GM18907 (cell line): ENCODE data around the gene OR2T11.
A peak's percentile ranks its signal among the peaks of the same experiment; 100 is the strongest.
"Not testable (repeated sequence)": the region's sequence is repeated elsewhere in the genome, so short reads cannot be mapped to it uniquely, and the experiment has no call there.

ENCODE experiments used
- ATAC-seq: cut with Tn5 transposase; IDR thresholded peaks from one replicate; pipeline ENCODE4 v1.9.1; 2021; ENCODE audit warnings: mild to moderate bottlenecking, moderate library complexity; ENCODE audit not compliant: unreplicated experiment

The OR2T11 gene

GRCh38 chr1:248621770-248622169 lies 13.1 kb downstream of the OR2T11 start:
- no peak for ATAC-seq

- ATAC-seq, result no peak
Measured at GRCh38 chr1:248618878-248619277, 16.0 kb downstream of the OR2T11 start.

GRCh38 chr1:248618119-248618518 lies 16.8 kb downstream of the OR2T11 start:
- ATAC-seq, result no peak

GRCh38 chr1:248613742-248614141 lies 21.1 kb downstream of the OR2T11 start:
- ATAC-seq, result no peak

- ATAC-seq, result no peak
Measured at GRCh38 chr1:248611883-248612414, 22.9 kb downstream of the OR2T11 start.

GRCh38 chr1:248610301-248610700 lies 24.6 kb downstream of the OR2T11 start:
- ATAC-seq, result no peak

- no peak for ATAC-seq
Measured at GRCh38 chr1:248599396-248599795, 35.5 kb downstream of the OR2T11 start.

- no peak for ATAC-seq
Measured at GRCh38 chr1:248597589-248597988, 37.3 kb downstream of the OR2T11 start, which contains the start of gene OR2T10. TSS of gene OR2T10 (minus strand) at chr1:248597700. CDS start at chr1:248593768, 3,932 bp downstream.

GRCh38 chr1:248596615-248597014 lies 38.3 kb downstream of the OR2T11 start:
- ATAC-seq, result peak; percentile 56

- ATAC-seq, result no peak
Measured at GRCh38 chr1:248593226-248593625, 41.7 kb downstream of the OR2T11 start.

- no peak for ATAC-seq
Measured at GRCh38 chr1:248592655-248593054, 42.2 kb downstream of the OR2T11 start.

- no peak for ATAC-seq
Measured at GRCh38 chr1:248590055-248590454, 44.8 kb downstream of the OR2T11 start.

- ATAC-seq, result no peak
Measured at GRCh38 chr1:248589334-248589733, 45.6 kb downstream of the OR2T11 start.

GRCh38 chr1:248585266-248585665 lies 49.6 kb downstream of the OR2T11 start:
- no peak for ATAC-seq

GRCh38 chr1:248576260-248576980 lies 58.5 kb downstream of the OR2T11 start:
- no peak for ATAC-seq

- not testable (repeated sequence) for ATAC-seq
Measured at GRCh38 chr1:248574657-248575056, 60.2 kb downstream of the OR2T11 start, which contains the start of gene OR2T34. TSS of gene OR2T34 (minus strand) at chr1:248574757. CDS start at chr1:248574757, 0 bp downstream.

GRCh38 chr1:248573856-248574255 lies 61.0 kb downstream of the OR2T11 start:
- ATAC-seq, result not testable (repeated sequence)
